GM12873 (cell line): ENCODE data around the gene ATXN2.

Experiments
- TF ChIP-seq, protein P1 (sequence below): IDR thresholded peaks from 2 replicates; pipeline ENCODE4 v1.5.1; 2012; ENCODE audit warnings: low read depth, mild to moderate bottlenecking, moderate library complexity, low read length, control low read depth; ENCODE audit not compliant: insufficient read depth; ENCODE audit errors: missing control alignments

The ATXN2 gene

DNA sequence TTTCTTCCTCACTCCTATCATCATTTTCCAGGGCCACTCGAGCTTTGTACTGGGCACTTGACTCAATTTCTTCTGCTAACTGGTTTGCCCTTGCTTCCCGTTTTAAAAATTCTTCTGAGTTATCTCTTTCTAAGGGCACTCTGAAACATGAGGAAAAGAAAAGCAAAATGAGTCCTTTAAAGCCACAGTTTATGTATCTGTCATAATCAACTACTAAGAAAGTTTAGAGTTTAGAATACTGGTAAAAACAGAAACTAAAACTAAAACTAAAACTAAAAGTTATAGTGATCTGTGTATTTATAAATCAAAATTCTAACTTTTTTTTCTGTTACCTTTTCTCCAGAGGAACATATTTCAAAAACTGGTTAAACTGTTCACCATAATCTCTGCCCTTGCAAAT is 79.2 kb downstream of the ATXN2 start:
- TF ChIP-seq, protein P1, sequence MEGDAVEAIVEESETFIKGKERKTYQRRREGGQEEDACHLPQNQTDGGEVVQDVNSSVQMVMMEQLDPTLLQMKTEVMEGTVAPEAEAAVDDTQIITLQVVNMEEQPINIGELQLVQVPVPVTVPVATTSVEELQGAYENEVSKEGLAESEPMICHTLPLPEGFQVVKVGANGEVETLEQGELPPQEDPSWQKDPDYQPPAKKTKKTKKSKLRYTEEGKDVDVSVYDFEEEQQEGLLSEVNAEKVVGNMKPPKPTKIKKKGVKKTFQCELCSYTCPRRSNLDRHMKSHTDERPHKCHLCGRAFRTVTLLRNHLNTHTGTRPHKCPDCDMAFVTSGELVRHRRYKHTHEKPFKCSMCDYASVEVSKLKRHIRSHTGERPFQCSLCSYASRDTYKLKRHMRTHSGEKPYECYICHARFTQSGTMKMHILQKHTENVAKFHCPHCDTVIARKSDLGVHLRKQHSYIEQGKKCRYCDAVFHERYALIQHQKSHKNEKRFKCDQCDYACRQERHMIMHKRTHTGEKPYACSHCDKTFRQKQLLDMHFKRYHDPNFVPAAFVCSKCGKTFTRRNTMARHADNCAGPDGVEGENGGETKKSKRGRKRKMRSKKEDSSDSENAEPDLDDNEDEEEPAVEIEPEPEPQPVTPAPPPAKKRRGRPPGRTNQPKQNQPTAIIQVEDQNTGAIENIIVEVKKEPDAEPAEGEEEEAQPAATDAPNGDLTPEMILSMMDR = no peak

DNA sequence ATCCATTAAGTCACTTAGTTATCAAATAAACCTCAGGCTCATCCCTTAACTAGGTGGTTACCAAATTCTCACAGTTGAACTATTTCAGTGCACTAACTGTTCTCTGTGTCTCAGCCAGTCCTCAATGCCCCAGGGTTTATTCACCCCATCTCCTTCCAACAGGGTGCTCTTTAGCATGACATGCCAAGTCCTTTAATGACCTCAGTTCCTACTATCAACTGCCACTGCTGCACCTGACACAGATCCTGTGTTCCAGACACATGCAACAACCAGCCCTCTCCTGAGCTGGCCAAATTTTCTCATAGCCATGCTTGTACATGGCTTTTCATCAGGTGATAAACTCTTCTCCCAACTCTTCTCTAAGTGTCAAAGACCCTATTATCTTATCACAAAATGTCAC is 80.0 kb downstream of the ATXN2 start:
- TF ChIP-seq, protein P1 = no peak

DNA sequence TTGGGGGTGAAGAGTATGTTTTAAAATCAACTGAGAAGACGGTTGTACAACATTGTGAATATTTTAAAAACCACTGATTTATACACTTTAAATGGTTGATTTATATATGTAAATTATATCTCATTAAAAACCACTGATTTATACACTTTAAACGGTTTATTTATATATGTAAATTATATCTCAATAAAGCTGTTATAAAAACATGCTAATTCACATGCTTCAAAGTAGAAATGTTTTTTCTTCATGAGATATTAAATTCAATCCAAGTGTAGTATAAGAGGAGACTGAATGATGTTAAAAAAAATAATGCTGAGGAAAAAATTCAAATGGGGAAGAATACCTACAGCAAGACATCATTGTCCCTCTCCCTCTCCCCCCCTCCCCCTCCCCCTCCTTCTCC is 92.9 kb downstream of the ATXN2 start:
- TF ChIP-seq, protein P1 = no peak

DNA sequence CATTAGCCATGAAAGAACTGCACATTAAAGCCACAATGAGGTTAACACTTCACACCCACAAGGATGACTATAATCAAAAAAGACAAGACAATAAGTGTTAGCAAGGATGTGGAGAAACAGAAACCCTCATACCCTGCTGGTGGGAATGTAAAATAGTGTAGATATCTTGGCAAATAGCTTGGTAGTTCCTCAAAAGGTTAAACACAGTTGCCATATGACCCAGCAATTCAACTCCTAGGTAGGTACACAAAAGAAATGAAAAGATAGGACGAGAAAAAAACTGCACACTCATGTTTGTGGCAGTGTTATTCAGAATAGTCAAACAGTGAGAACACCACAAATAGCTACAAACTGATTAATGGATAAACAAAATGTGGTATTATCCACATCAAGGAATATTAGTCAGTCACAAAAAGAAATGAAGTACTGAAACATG is 93.5 kb downstream of the ATXN2 start:
- TF ChIP-seq, protein P1 = no peak

DNA sequence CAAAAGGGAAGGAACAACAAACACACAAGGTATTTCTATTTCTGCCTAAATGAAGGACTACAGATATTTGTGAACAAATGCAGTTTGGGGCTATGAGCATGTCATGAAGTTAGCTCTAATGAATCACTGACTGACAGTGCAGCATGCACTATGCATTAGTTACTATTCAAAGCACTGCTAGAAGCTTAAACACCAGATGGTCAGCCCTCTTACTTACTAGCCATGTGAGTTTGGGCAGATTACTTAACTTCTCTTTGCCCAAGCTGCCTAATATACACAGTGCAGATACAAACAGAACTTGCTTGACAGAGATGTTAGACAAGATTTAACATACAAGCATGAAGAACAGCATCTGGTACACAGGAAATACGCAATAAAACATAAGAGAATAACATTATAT is 96.0 kb downstream of the ATXN2 start:
- TF ChIP-seq, protein P1 = no peak

DNA sequence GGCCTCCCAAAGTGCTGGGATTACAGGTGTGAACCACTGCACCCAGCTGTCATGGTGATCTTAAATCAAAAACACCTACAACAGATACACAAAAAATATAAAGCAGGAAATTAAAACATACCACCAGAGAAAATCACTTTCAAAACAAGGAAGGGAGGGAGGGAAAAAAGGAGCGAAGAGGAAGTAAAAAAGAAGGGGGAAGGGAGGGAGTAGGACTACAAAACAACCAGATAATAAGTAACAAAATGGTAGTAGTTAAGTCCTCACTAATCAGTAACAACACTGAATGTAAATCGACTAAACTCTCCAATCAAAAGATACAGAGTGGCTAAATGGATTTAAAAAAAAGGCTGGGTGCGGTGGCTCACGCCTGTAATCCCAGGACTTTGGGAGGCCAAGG is 104.4 kb downstream of the ATXN2 start:
- TF ChIP-seq, protein P1 = no peak

DNA sequence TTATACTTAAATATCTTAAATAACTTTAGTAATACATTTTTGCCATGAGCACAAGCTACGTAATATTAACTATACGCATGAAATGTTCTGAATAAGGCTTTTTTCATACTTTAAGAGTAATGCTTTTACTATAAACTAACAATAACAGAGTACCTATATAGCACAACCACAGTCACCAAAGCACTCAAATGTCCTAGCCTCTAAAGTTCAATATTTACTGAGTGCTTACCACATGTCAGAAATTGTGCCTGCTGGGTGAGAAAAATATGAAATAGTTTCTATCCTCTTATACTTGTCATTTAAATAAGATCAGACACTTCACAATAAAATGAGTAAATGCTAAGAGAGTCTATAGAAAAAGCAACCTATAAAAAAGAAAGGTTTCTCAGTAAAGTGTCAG is 110.3 kb downstream of the ATXN2 start:
- TF ChIP-seq, protein P1 = no peak
